ENCODE results near the gene CHRNB4.
"Not testable (repeated sequence)": the region's sequence is repeated elsewhere in the genome, so short reads cannot be mapped to it uniquely, and the experiment has no call there.

The CHRNB4 gene

DNA sequence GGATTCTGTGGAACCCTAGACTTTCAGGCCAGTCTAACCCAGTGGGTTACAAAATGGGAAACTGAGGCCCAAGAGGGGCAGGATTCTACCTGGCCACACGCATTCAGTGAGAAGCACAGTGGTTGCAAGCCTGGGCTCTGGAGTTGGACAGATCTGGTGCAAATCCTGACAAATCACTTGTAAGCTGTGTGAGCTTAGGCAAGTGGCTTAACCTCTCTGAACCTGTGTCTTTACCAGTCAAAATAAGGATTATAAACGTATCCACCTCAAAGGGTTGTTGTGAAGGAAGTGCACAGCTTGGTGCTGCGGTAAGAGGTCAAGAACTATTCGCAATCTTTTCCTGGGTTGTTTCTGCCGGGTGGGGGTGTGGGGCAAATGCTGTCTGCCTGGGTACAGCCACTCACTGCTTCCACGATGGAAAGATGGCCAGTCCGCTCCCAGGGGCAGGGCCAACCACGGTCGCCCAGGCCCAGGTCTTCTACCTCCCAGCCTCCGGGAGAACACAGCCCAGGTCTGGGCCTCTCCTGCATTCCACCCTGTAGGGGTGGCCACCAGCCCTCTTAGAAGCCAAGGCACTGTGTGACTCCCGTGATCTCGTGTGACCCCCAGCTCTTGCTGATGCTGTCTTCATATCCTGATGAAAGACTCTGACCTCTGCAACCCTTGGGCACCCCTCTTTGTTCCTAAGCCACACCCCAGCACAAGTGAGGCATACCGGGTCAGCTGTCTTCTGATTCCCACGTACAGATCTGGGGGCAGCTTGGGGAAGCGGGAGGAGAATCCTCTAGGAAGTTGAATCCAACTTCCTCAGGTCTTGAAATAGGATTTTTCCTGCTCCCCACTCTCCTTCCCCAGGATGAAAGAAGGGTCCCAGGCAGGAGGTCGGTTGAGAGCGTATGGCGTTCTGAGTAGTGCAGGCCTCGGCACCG lies 21.7 kb downstream of the CHRNB4 start:
- Histone ChIP-seq H3K4me3 (ENCODE audit: low read depth, low read length) (peak overlapping the region; percentile 53), H3K9ac (ENCODE audit: low read depth, low read length) (no peak overlapping the region), H3K4me1 (ENCODE audit: control insufficient read depth, insufficient read depth, low read length) (peaks cover 2% of the 10 kb centered on the region), H3K36me3 (ENCODE audit: control insufficient read depth, insufficient read depth, low read length) (no peaks in the 10 kb centered on the region), H3K27me3 (ENCODE audit: control insufficient read depth, insufficient read depth, low read length) (peaks cover 38% of the 10 kb centered on the region), H3K9me3 (ENCODE audit: control insufficient read depth, insufficient read depth, low read length) (no peaks in the 10 kb centered on the region)

- no peaks in the 10 kb centered on the region for H3K9me3 ChIP-seq (ENCODE audit: control insufficient read depth, insufficient read depth, low read length)
- H3K4me1 ChIP-seq (ENCODE audit: control insufficient read depth, insufficient read depth, low read length), result peaks cover 2% of the 10 kb centered on the region
- no peak overlapping the region for H3K9ac ChIP-seq (ENCODE audit: low read depth, low read length)
- H3K36me3 ChIP-seq (ENCODE audit: control insufficient read depth, insufficient read depth, low read length), result no peaks in the 10 kb centered on the region
- H3K4me3 ChIP-seq (ENCODE audit: low read depth, low read length), result no peak overlapping the region
- peaks cover 38% of the 10 kb centered on the region for H3K27me3 ChIP-seq (ENCODE audit: control insufficient read depth, insufficient read depth, low read length)
Observed at GRCh38 chr15:78618490-78618934, 22.5 kb downstream of the CHRNB4 start.

DNA sequence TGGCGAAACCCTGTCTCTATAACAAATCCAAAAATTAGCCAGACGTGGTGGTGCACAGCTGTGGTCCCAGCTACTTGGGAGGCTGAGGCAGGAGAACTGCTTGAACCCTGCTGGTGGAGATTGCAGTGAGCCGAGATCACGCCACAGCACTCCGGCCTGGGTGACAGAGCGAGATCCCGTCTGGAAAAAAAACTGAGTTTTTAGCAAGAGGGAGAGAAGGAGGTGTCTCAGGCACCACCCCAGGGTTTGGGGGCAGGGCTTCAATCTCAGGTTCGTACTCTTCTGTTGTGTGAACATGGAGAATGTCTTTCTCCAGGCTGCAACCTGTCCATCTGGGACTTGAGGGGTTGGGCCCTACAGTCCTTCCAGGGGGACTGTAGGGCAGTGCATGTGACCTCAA lies 22.9 kb downstream of the CHRNB4 start:
- peaks cover 36% of the 10 kb centered on the region for H3K27me3 ChIP-seq (ENCODE audit: control insufficient read depth, insufficient read depth, low read length)
- H3K4me3 ChIP-seq (ENCODE audit: low read depth, low read length), result no peak overlapping the region
- H3K9me3 ChIP-seq (ENCODE audit: control insufficient read depth, insufficient read depth, low read length), result no peaks in the 10 kb centered on the region
- peaks cover 2% of the 10 kb centered on the region for H3K4me1 ChIP-seq (ENCODE audit: control insufficient read depth, insufficient read depth, low read length)
- H3K36me3 ChIP-seq (ENCODE audit: control insufficient read depth, insufficient read depth, low read length), result no peaks in the 10 kb centered on the region
- H3K9ac ChIP-seq (ENCODE audit: low read depth, low read length), result no peak overlapping the region

- peak overlapping the region; percentile 24 for H3K9ac ChIP-seq (ENCODE audit: low read depth, low read length)
- H3K4me3 ChIP-seq (ENCODE audit: low read depth, low read length), result no peak overlapping the region
- peaks cover 34% of the 10 kb centered on the region for H3K27me3 ChIP-seq (ENCODE audit: control insufficient read depth, insufficient read depth, low read length)
- H3K9me3 ChIP-seq (ENCODE audit: control insufficient read depth, insufficient read depth, low read length), result no peaks in the 10 kb centered on the region
- H3K36me3 ChIP-seq (ENCODE audit: control insufficient read depth, insufficient read depth, low read length), result no peaks in the 10 kb centered on the region
- peaks cover 2% of the 10 kb centered on the region for H3K4me1 ChIP-seq (ENCODE audit: control insufficient read depth, insufficient read depth, low read length)
Observed at GRCh38 chr15:78617516-78617915, 23.5 kb downstream of the CHRNB4 start.

GRCh38 chr15:78617076-78617475 lies 23.9 kb downstream of the CHRNB4 start:
- Histone ChIP-seq H3K4me1 (ENCODE audit: control insufficient read depth, insufficient read depth, low read length) (peaks cover 2% of the 10 kb centered on the region), H3K9ac (ENCODE audit: low read depth, low read length) (no peak overlapping the region), H3K9me3 (ENCODE audit: control insufficient read depth, insufficient read depth, low read length) (no peaks in the 10 kb centered on the region), H3K36me3 (ENCODE audit: control insufficient read depth, insufficient read depth, low read length) (no peaks in the 10 kb centered on the region), H3K4me3 (ENCODE audit: low read depth, low read length) (no peak overlapping the region), H3K27me3 (ENCODE audit: control insufficient read depth, insufficient read depth, low read length) (peaks cover 30% of the 10 kb centered on the region)

- Histone ChIP-seq H3K4me1 (ENCODE audit: control insufficient read depth, insufficient read depth, low read length) (peaks cover 2% of the 10 kb centered on the region), H3K4me3 (ENCODE audit: low read depth, low read length) (no peak overlapping the region), H3K27me3 (ENCODE audit: control insufficient read depth, insufficient read depth, low read length) (peaks cover 24% of the 10 kb centered on the region), H3K9ac (ENCODE audit: low read depth, low read length) (no peak overlapping the region), H3K36me3 (ENCODE audit: control insufficient read depth, insufficient read depth, low read length) (no peaks in the 10 kb centered on the region), H3K9me3 (ENCODE audit: control insufficient read depth, insufficient read depth, low read length) (no peaks in the 10 kb centered on the region)
Observed at GRCh38 chr15:78616506-78616905, 24.5 kb downstream of the CHRNB4 start.

DNA sequence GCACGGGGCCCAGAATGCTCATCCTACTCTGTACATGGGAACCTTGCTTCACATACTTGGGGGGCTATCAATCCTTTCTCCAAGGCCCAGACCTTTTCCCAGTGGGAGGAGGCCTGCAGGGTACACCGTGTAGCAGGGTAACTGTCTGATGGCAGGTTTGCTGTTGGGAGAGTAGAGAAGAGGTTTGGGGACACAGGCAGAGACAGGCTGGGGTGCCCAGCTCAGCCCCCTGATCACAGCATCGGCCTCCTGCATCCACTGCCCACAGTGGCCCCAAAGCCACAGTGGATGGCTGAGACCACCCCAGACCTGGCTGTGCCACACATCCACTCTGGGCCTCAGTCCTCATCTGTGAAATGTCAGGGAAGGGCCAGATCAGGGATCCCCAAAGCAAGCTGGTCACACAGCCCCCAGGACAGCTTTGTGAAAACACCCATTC lies 25.8 kb downstream of the CHRNB4 start:
- no peaks in the 10 kb centered on the region for H3K36me3 ChIP-seq (ENCODE audit: control insufficient read depth, insufficient read depth, low read length)
- H3K27me3 ChIP-seq (ENCODE audit: control insufficient read depth, insufficient read depth, low read length), result peaks cover 16% of the 10 kb centered on the region
- peaks cover 2% of the 10 kb centered on the region for H3K4me1 ChIP-seq (ENCODE audit: control insufficient read depth, insufficient read depth, low read length)
- H3K4me3 ChIP-seq (ENCODE audit: low read depth, low read length), result no peak overlapping the region
- no peak overlapping the region for H3K9ac ChIP-seq (ENCODE audit: low read depth, low read length)
- no peaks in the 10 kb centered on the region for H3K9me3 ChIP-seq (ENCODE audit: control insufficient read depth, insufficient read depth, low read length)

DNA sequence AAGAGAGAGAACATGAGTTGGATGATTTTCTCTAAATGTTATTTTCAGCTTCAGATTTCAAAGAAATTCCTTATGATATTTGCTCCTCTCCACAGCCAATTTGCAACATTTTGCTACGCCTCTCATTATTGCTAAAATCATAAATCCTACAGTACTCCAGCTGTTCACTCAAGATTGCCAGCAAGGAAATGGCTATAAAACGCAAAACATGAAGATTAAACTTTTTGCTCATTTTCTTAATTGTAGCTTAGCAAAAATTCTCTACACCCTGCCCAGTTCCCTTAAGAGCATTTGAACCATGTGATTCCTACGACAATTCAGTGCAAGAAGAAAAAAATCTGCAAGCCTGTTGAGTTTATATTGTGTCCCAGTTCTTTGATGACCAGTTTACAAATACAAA lies 27.0 kb downstream of the CHRNB4 start:
- Histone ChIP-seq H3K9ac (ENCODE audit: low read depth, low read length) (no peak overlapping the region), H3K9me3 (ENCODE audit: control insufficient read depth, insufficient read depth, low read length) (no peaks in the 10 kb centered on the region), H3K4me1 (ENCODE audit: control insufficient read depth, insufficient read depth, low read length) (no peaks in the 10 kb centered on the region), H3K36me3 (ENCODE audit: control insufficient read depth, insufficient read depth, low read length) (no peaks in the 10 kb centered on the region), H3K4me3 (ENCODE audit: low read depth, low read length) (no peak overlapping the region), H3K27me3 (ENCODE audit: control insufficient read depth, insufficient read depth, low read length) (peaks cover 5% of the 10 kb centered on the region)

GRCh38 chr15:78609551-78609950 lies 31.5 kb downstream of the CHRNB4 start:
- H3K27me3 ChIP-seq (ENCODE audit: control insufficient read depth, insufficient read depth, low read length); H3K4me1 ChIP-seq (ENCODE audit: control insufficient read depth, insufficient read depth, low read length); H3K9me3 ChIP-seq (ENCODE audit: control insufficient read depth, insufficient read depth, low read length); H3K9ac ChIP-seq (ENCODE audit: low read depth, low read length); H3K36me3 ChIP-seq (ENCODE audit: control insufficient read depth, insufficient read depth, low read length); H3K4me3 ChIP-seq (ENCODE audit: low read depth, low read length): not testable (repeated sequence)

DNA sequence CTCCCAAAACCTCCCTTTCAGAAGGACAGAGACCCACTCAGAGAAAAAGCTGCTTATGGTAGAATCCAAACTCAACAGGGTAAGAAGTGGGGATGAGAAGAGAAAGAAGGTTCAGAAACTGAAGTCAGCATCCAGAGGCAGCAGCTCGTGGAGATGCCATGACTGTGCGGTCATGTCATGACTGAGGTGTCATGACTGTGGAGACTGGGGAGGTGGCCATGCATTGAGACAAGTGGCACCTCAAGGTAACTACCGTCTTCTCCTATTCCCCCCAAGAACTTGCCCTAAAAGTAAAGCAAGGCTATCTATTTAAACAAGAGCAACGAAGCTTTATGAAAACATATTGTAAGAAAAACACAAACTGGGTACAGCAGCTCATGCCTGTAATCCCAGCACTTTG lies 35.3 kb downstream of the CHRNB4 start:
- H3K4me1 ChIP-seq (ENCODE audit: control insufficient read depth, insufficient read depth, low read length), result no peaks in the 10 kb centered on the region
- H3K27me3 ChIP-seq (ENCODE audit: control insufficient read depth, insufficient read depth, low read length), result no peaks in the 10 kb centered on the region
- H3K9ac ChIP-seq (ENCODE audit: low read depth, low read length), result no peak overlapping the region
- no peaks in the 10 kb centered on the region for H3K36me3 ChIP-seq (ENCODE audit: control insufficient read depth, insufficient read depth, low read length)
- H3K9me3 ChIP-seq (ENCODE audit: control insufficient read depth, insufficient read depth, low read length), result no peaks in the 10 kb centered on the region
- no peak overlapping the region for H3K4me3 ChIP-seq (ENCODE audit: low read depth, low read length)

DNA sequence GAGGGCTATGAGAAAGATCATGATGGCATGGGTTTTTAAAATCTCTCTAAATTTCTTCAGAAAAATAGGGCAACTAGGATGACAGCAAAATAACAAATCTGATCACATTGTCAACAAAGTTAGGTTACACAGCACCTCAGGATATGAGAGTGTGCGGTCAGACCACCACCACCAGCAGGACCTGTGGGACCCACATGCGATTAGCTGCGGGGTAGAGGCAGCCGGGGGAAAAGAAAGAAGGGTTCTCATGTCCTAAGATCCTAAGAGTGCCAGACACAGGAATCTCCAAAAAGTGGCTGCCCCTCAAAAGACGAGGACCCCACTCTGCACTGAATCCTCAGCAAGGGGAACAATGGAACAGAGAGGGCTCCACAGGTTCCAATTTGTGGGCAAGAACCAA lies 35.8 kb downstream of the CHRNB4 start:
- H3K4me1 ChIP-seq (ENCODE audit: control insufficient read depth, insufficient read depth, low read length), result no peaks in the 10 kb centered on the region
- no peak overlapping the region for H3K9ac ChIP-seq (ENCODE audit: low read depth, low read length)
- no peak overlapping the region for H3K4me3 ChIP-seq (ENCODE audit: low read depth, low read length)
- H3K27me3 ChIP-seq (ENCODE audit: control insufficient read depth, insufficient read depth, low read length), result no peaks in the 10 kb centered on the region
- H3K9me3 ChIP-seq (ENCODE audit: control insufficient read depth, insufficient read depth, low read length), result no peaks in the 10 kb centered on the region
- no peaks in the 10 kb centered on the region for H3K36me3 ChIP-seq (ENCODE audit: control insufficient read depth, insufficient read depth, low read length)

DNA sequence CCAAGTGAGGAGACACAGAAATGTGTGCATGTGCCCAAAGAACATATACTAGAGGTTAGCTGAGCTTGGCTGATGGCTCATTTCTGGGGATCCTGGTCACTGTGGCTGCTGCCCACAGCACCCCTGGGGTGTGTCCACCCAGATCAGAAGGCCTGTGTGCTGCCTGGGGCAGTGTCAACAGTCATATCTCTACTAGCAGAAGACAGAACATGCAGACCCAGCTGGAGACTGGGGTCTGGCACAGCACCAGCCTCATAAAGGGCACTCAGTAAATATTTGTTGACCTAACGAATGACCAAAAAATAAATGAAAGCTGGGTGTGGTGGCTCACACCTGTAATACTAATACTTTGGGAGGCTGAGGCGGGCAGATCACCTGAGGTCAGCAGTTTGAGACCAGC lies 36.6 kb downstream of the CHRNB4 start:
- H3K27me3 ChIP-seq (ENCODE audit: control insufficient read depth, insufficient read depth, low read length), result no peaks in the 10 kb centered on the region
- H3K4me3 ChIP-seq (ENCODE audit: low read depth, low read length), result no peak overlapping the region
- no peaks in the 10 kb centered on the region for H3K9me3 ChIP-seq (ENCODE audit: control insufficient read depth, insufficient read depth, low read length)
- no peaks in the 10 kb centered on the region for H3K4me1 ChIP-seq (ENCODE audit: control insufficient read depth, insufficient read depth, low read length)
- H3K36me3 ChIP-seq (ENCODE audit: control insufficient read depth, insufficient read depth, low read length), result no peaks in the 10 kb centered on the region
- H3K9ac ChIP-seq (ENCODE audit: low read depth, low read length), result no peak overlapping the region
